Right forelimb (tissue), 1 donor: ENCODE results near the gene DUS1L.

Source experiments
- DNase-seq: peaks from one replicate; pipeline ENCODE4 v3.0.0-alpha.2; 2018

DUS1L gene

GRCh38 chr17:82055023-82055964, 10.3 kb downstream of the DUS1L start:
- no peak for DNase-seq

- no peak for DNase-seq
Observed at GRCh38 chr17:82054351-82055022, 11.1 kb downstream of the DUS1L start.

- DNase-seq: no peak
Observed at GRCh38 chr17:82053556-82054263, 11.9 kb downstream of the DUS1L start.

- no peak for DNase-seq
Observed at GRCh38 chr17:82053130-82053529, 12.5 kb downstream of the DUS1L start.

- no peak for DNase-seq
Observed at GRCh38 chr17:82052638-82053059, 13.0 kb downstream of the DUS1L start.

- DNase-seq: peak; percentile 84
Observed at GRCh38 chr17:82051776-82052637, 13.6 kb downstream of the DUS1L start, which contains the start of the genes GPS1 and RFNG. TSS of gene GPS1 (plus strand) at chr17:82051898. CDS start at chr17:82051932, 34 bp downstream. TSS of gene RFNG (minus strand) at chr17:82051811. CDS start at chr17:82051766, 45 bp downstream.

GRCh38 chr17:82050761-82051641, 14.6 kb downstream of the DUS1L start:
- DNase-seq: no peak

- no peak for DNase-seq
Observed at GRCh38 chr17:82050152-82050760, 15.3 kb downstream of the DUS1L start.

- no peak for DNase-seq
Observed at GRCh38 chr17:82049521-82049971, 16.1 kb downstream of the DUS1L start.

GRCh38 chr17:82049106-82049505, 16.5 kb downstream of the DUS1L start:
- DNase-seq: no peak

GRCh38 chr17:82048571-82048971, 17.0 kb downstream of the DUS1L start:
- DNase-seq: no peak

- DNase-seq: no peak
Observed at GRCh38 chr17:82047914-82048570, 17.6 kb downstream of the DUS1L start.

- no peak for DNase-seq
Observed at GRCh38 chr17:82047379-82047778, 18.2 kb downstream of the DUS1L start.

GRCh38 chr17:82046903-82047302, 18.7 kb downstream of the DUS1L start:
- DNase-seq: no peak

- no peak for DNase-seq
Observed at GRCh38 chr17:82045936-82046484, 19.6 kb downstream of the DUS1L start.

GRCh38 chr17:82043507-82043906, 22.1 kb downstream of the DUS1L start:
- no peak for DNase-seq

- DNase-seq: no peak
Observed at GRCh38 chr17:82042649-82043048, 23.0 kb downstream of the DUS1L start.

- no peak for DNase-seq
Observed at GRCh38 chr17:82041144-82041814, 24.3 kb downstream of the DUS1L start.

GRCh38 chr17:82039695-82040299, 25.8 kb downstream of the DUS1L start:
- no peak for DNase-seq
